IMR-90 (cell line): ENCODE measurements around the gene PAIP1. TPM values are rescaled to one million over a fixed set of nuclear protein-coding genes. Genes with fewer than 3 reads are reported as not detected.

Experiments used
- ATAC-seq: fragments of 200-7000 bp; cut with Tn5 transposase; 2 replicates; pipeline ENCODE4 v1.9.1; 2020; ENCODE audit warnings: low read depth, mild to moderate bottlenecking, moderate library complexity
- BruUV-seq: library from RNA; stranded (reverse); fragments of 400-500 nt; replicated peaks from 2 replicates; lab custom pipeline; 2021; lab: Mats Ljungman, UMichigan
- CTCF ChIA-PET: fragments of 300-600 bp; formaldehyde crosslinking; extraction: SDS; loops from one replicate; lab custom pipeline; 2021; ENCODE audit warnings: antibody characterized with exemption; lab: Yijun Ruan, JAX
- POLR2A ChIA-PET: fragments of 300-600 bp; sonication (Branson Sonifier 250); formaldehyde crosslinking; loops from one replicate; lab custom pipeline; 2022; ENCODE audit warnings: antibody characterized with exemption; ENCODE audit not compliant: unreplicated experiment; lab: Charles Lee
- DNase-seq: peaks from one replicate; pipeline ENCODE4 v3.0.0; 2013
- H2AFZ ChIP-seq: replicated peaks from 2 replicates; pipeline ENCODE3; 2013; ENCODE audit warnings: low read length, mild to moderate bottlenecking; ENCODE audit not compliant: poor library complexity
- H2AK5ac ChIP-seq: 2 replicates; pipeline ENCODE4 v1.6.1; 2013; ENCODE audit warnings: low read depth, low read length, inconsistent platforms
- H2AK9ac ChIP-seq: replicated peaks from 2 replicates; pipeline ENCODE3; 2013; ENCODE audit warnings: mild to moderate bottlenecking, low read depth, low read length, moderate library complexity; ENCODE audit not compliant: poor library complexity
- H2BK120ac ChIP-seq: 2 replicates; pipeline ENCODE4 v1.6.1; 2013; ENCODE audit warnings: low read depth, low read length, inconsistent platforms
- H2BK15ac ChIP-seq: 3 replicates; pipeline ENCODE4 v1.6.1; 2013; ENCODE audit warnings: low read depth, low read length, inconsistent platforms
- H2BK20ac ChIP-seq: 2 replicates; pipeline ENCODE4 v1.6.1; 2013; ENCODE audit warnings: low read depth, mild to moderate bottlenecking, inconsistent platforms, low read length, moderate library complexity
- H2BK5ac ChIP-seq: 2 replicates; pipeline ENCODE4 v1.6.1; 2013; ENCODE audit warnings: mild to moderate bottlenecking, low read depth, low read length, inconsistent platforms; ENCODE audit not compliant: poor library complexity, severe bottlenecking
- H3K14ac ChIP-seq: replicated peaks from 2 replicates; pipeline ENCODE4 v1.6.1; 2013; ENCODE audit warnings: low read depth, low read length, inconsistent platforms
- H3K18ac ChIP-seq: 2 replicates; pipeline ENCODE4 v1.6.1; 2013; ENCODE audit warnings: low read depth, low read length, control low read depth
- H3K23ac ChIP-seq: 2 replicates; pipeline ENCODE4 v1.6.1; 2013; ENCODE audit warnings: low read depth, low read length, inconsistent platforms
- H3K27ac ChIP-seq: 2 replicates; pipeline ENCODE4 v1.5.1; 2013; ENCODE audit warnings: mild to moderate bottlenecking, control low read depth, low read length; ENCODE audit not compliant: insufficient read depth
- H3K27me3 ChIP-seq: 2 replicates; pipeline ENCODE4 v1.6.1; 2013; ENCODE audit warnings: low read length; ENCODE audit not compliant: control insufficient read depth, insufficient read depth
- H3K36me3 ChIP-seq: 2 replicates; pipeline ENCODE4 v1.6.1; 2013; ENCODE audit warnings: low read length, mixed read lengths; ENCODE audit not compliant: control insufficient read depth, insufficient read depth
- H3K4ac ChIP-seq: 2 replicates; pipeline ENCODE4 v1.6.1; 2013; ENCODE audit warnings: low read depth, low read length, inconsistent platforms
- H3K4me1 ChIP-seq: 2 replicates; pipeline ENCODE4 v1.6.1; 2013; ENCODE audit warnings: low read length, mixed read lengths; ENCODE audit not compliant: control insufficient read depth, insufficient read depth
- H3K4me2 ChIP-seq: 2 replicates; pipeline ENCODE4 v1.6.1; 2013; ENCODE audit warnings: low read depth, mild to moderate bottlenecking, control low read depth, low read length, moderate library complexity
- H3K4me3 ChIP-seq: 2 replicates; pipeline ENCODE4 v1.5.1; 2013; ENCODE audit warnings: low read depth, mild to moderate bottlenecking, control low read depth, low read length, moderate library complexity; ENCODE audit not compliant: insufficient read depth
- H3K56ac ChIP-seq: 2 replicates; pipeline ENCODE4 v1.6.1; 2013; ENCODE audit warnings: low read length, inconsistent platforms; ENCODE audit not compliant: insufficient read depth; ENCODE audit errors: extremely low read depth
- H3K79me1 ChIP-seq, 2 experiments: 2 replicates each; pipeline ENCODE4 v1.6.1; 2013; ENCODE audit warnings: low read length in 2 of 2, inconsistent platforms in 1 of 2, low read depth in 1 of 2
- H3K9ac ChIP-seq: 2 replicates; pipeline ENCODE4 v1.6.1; 2013; ENCODE audit warnings: low read depth, low read length, control low read depth
- H3K9me1 ChIP-seq: 2 replicates; pipeline ENCODE4 v1.6.1; 2013; ENCODE audit warnings: low read length, inconsistent platforms; ENCODE audit not compliant: insufficient read depth
- H3K9me3 ChIP-seq: 2 replicates; pipeline ENCODE4 v1.6.1; 2013; ENCODE audit warnings: low read length; ENCODE audit not compliant: control insufficient read depth, insufficient read depth
- H4K20me1 ChIP-seq: 2 replicates; pipeline ENCODE4 v1.6.1; 2013; ENCODE audit warnings: low read length, inconsistent platforms; ENCODE audit not compliant: insufficient read depth
- H4K5ac ChIP-seq: 2 replicates; pipeline ENCODE4 v1.6.1; 2013; ENCODE audit warnings: mild to moderate bottlenecking, low read depth, low read length, control low read depth
- H4K8ac ChIP-seq, 2 experiments: 2 replicates each; pipeline ENCODE4 v1.6.1; 2013; ENCODE audit warnings: low read depth in 2 of 2, low read length in 2 of 2, control low read depth in 1 of 2, inconsistent platforms in 1 of 2
- H4K91ac ChIP-seq: 2 replicates; pipeline ENCODE4 v1.6.1; 2013; ENCODE audit warnings: low read depth, low read length, inconsistent platforms; ENCODE audit not compliant: insufficient read depth
- CEBPB ChIP-seq: IDR thresholded peaks from 2 replicates; pipeline ENCODE4 v1.6.1; 2012; ENCODE audit warnings: low read depth, low read length, improper control_type of control experiment
- MXI1 ChIP-seq: IDR thresholded peaks from 2 replicates; pipeline ENCODE4 v1.6.1; 2012; ENCODE audit warnings: low read depth, mild to moderate bottlenecking, low read length, moderate library complexity, borderline replicate concordance
- SMC3 ChIP-seq: fragments of 150-350 bp; IDR thresholded peaks from 2 replicates; pipeline ENCODE4 v1.6.1; 2016; ENCODE audit warnings: low read depth, mild to moderate bottlenecking, antibody characterized with exemption, low read length, moderate library complexity
- WGBS, 2 experiments: methylation state at CpG; one replicate each; pipeline versions ENCODE4 v1.1.5 to v1.1.7; 2013; ENCODE audit warnings: missing lambda C conversion rate in 2 of 2; ENCODE audit not compliant: insufficient read length in 1 of 2; ENCODE audit errors: extremely low coverage in 2 of 2; 5-methylcytosine and 5-hydroxymethylcytosine counted together
- dilution Hi-C: fragments of 300-500 bp; cut with HindIII; formaldehyde crosslinking; loops from one replicate; pipeline ENCODE4 v1.14.3; 2018; ENCODE audit warnings: low sequenced_read_pairs; ENCODE audit not compliant: unreplicated experiment
- in situ Hi-C: fragments of 300-500 bp; cut with MboI; formaldehyde crosslinking; loops from 3 replicates; pipeline ENCODE4 v1.14.3; 2019; ENCODE audit warnings: low sequenced_read_pairs, inconsistent platforms, mixed read lengths
- intact Hi-C: fragments of 100-400 bp; cut with micrococcal nuclease; formaldehyde crosslinking; loops from 2 replicates; pipeline ENCODE4 v1.10.0; 2022
- polyA plus RNA-seq, 3 experiments: library from polyadenylated mRNA; depleted of rRNA; stranded (reverse); fragments of >200 nt; gene quantifications; 2 replicates each; pipeline ENCODE4 v1.2.3, GENCODE V29; 2012; ENCODE audit warnings: low replicate concordance in 1 of 3
- total RNA-seq: library from RNA; depleted of rRNA; stranded (reverse); fragments of >200 nt; gene quantifications from 2 replicates; pipeline ENCODE4 v1.2.3, GENCODE V29; 2012

PAIP1 gene
- total and polyA plus RNA-seq, 2 of the 4 experiments (the other 2 are of a cell fraction), result 59.1 to 123 TPM

GRCh38 chr5:43514471-43514815 is 42.4 kb downstream of the PAIP1 start:
- Histone ChIP-seq H3K56ac (peak overlapping the region; percentile 82), H3K4ac (peak overlapping the region; percentile 44), H4K91ac (peak overlapping the region; percentile 58; the same call in 1 of the 2 replicates), H2BK15ac (0 out of 3 replicates have a peak overlapping the region, but pooled peaks have one; percentile 13), H3K14ac (peak overlapping the region; percentile 64), H2BK5ac (peak overlapping the region; percentile 66), H3K79me1 (peaks cover 12 to 20% of the 10 kb centered on the region in 2 experiments), H3K9me3 (no peaks in the 10 kb centered on the region), H3K4me3 (peak overlapping the region; percentile 67), H4K20me1 (no peaks in the 10 kb centered on the region; the same call in 1 of the 2 replicates), H3K4me2 (peak overlapping the region; percentile 87), H2BK120ac (0 out of 2 replicates have a peak overlapping the region, but pooled peaks have one; percentile 7), H3K27ac (peak overlapping the region; percentile 44; the same call in 1 of the 2 replicates), H3K18ac (peak overlapping the region; percentile 6; the same call in 1 of the 2 replicates), H3K36me3 (no peaks in the 10 kb centered on the region), H3K9ac (peak overlapping the region; percentile 52), H2AK5ac (no peak overlapping the region), H3K9me1 (no peaks in the 10 kb centered on the region), H4K8ac (peak overlapping the region; percentile 27 to 86; a peak in 3 of 4 replicates), H2AK9ac (peak overlapping the region; percentile 85), H4K5ac (no peak overlapping the region), H3K23ac (peak overlapping the region; percentile 84), H2AFZ (peak overlapping the region; percentile 93), H3K4me1 (no peaks in the 10 kb centered on the region), H2BK20ac (no peak overlapping the region), H3K27me3 (no peaks in the 10 kb centered on the region)
- intact Hi-C loops (loop anchor here (2.0 to 5.0 kb wide), 2 partner anchors 30 to 562 kb away; no protein-coding TSS in a partner anchor), in situ Hi-C loops (no loop called here), dilution Hi-C loops (no loop called here)
- POLR2A ChIA-PET, result no interaction called here
- ATAC-seq (peak; percentile 72), DNase-seq (peak; percentile 87)
- 0% methylated on average over 3 of the region's 6 CpGs; no CpG with 5 or more reads in 1 of the 2 experiments for WGBS, 2 experiments
- peak; percentile 45; the same call in 1 of the 2 replicates for TF ChIP-seq CEBPB
- TF ChIP-seq MXI1, result no peak
- no peak for TF ChIP-seq SMC3
- CTCF ChIA-PET, result no interaction called here
- BruUV-seq, result TSS peak; percentile 87
